Stimulated activated CD8-positive, alpha-beta memory T cell treated with anti-CD3 and anti-CD28 coated beads, Interleukin-2, amount 100 ng/mL, for 1 hour (primary cell): ENCODE measurements around the gene KLHL5.
"Not testable (repeated sequence)": the region's sequence is repeated elsewhere in the genome, so short reads cannot be mapped to it uniquely, and the experiment has no call there.

Source experiments
- DNase-seq, 2 donors: peaks; one replicate each; pipeline ENCODE4 v3.0.0-alpha.2; 2020; ENCODE audit warnings: low read depth in 2 of 2

KLHL5 gene

GRCh38 chr4:39103291-39103690 is 41.3 kb downstream of the KLHL5 start:
- no peak for DNase-seq

DNA sequence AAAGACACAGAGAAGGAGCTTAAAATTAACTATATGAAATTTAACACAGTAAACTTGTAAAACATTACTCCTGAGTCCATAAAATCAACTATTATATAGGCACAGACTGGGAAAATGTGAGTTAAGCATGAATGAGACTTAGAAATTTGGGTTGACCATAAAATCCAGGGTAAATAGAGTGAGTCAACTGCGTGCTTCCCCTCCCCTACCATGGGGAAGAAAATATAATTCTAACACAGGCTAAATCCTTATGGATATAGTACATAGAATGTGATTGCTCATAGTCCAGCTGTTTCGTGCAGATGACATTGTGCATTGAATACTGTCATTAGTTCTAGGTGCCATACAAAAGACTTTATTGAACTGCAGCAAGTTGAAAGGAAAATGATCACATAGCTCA is 42.2 kb downstream of the KLHL5 start:
- no peak for DNase-seq

DNA sequence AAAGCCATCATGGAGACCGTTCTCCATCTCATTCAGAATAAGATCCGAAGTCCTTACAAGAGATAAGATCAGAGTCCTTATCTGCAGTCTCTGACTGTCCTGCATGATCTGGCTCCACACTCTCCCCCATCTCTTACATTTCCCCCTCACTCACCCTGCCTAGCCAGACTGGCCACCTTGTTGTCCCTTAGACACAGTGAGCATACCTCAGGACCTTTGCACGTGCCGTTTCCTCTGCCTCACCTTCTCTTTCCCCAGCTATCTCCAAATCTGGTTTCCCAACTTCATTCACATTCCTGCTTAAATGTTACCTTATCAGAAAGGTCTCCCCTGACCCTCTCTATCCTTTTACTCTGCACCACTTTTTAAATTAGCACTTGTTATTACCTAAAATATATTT is 44.0 kb downstream of the KLHL5 start:
- DNase-seq: no peak

GRCh38 chr4:39114436-39114835 is 52.4 kb downstream of the KLHL5 start:
- no peak for DNase-seq

- no peak for DNase-seq
Observed at GRCh38 chr4:39118034-39118658, 56.1 kb downstream of the KLHL5 start.

- no peak for DNase-seq
Observed at GRCh38 chr4:39120418-39120817, 58.4 kb downstream of the KLHL5 start.

DNA sequence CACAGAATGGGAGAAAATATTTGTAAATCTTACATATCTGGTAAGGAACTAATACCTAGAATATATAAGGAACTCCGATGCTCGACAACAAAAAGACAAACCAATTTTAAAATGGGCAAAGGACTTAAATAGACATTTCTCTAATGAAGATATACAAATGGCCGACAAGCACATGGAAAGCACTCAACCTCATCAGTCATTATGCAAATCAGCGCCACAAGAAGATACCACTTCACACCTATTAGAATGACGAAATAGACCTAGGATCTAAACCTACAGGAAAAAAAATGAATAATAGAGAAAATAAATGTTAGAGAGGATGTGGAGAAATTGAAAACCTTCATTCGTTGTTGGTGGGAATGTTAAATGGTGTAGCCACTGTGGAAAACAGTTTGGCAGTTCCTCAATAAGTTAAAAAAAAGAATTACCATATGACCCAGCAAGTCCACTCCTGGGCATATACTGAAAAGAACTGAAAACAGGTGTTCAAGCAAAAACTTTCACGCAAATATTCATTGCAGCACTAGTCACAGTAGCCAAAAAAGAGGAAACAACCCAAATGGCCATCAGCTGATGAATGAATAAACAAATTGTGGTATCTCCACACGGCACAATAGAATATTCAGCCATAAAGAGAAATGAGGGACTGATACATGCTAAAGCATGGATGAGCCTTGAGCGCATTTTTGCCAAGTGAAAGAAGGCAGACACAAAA is 63.0 kb downstream of the KLHL5 start:
- no peak for DNase-seq

DNA sequence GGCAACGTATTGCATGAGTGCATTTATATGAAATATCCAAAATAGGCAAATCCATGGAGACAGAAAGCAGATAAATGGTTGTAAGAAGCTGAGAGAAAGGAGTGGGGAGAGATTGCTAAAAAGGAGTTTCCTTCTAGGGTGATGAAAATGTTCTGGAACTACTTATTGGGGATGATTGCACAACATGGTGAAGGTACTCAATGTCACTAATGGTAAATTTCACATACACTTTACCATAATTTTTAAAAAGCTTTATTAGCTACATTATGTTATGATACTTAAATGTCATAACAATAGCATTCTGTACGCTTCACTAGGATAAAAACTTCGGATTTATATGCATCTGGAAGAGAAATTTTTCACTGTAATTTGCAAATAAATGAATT is 63.6 kb downstream of the KLHL5 start:
- no peak for DNase-seq

GRCh38 chr4:39126256-39127095 is 64.4 kb downstream of the KLHL5 start:
- no peak for DNase-seq

- no peak for DNase-seq
Observed at GRCh38 chr4:39133623-39134022, 71.6 kb downstream of the KLHL5 start.

- DNase-seq: no peak
Observed at GRCh38 chr4:39134683-39135306, 72.8 kb downstream of the KLHL5 start.

GRCh38 chr4:39138227-39138626 is 76.2 kb downstream of the KLHL5 start:
- not testable (repeated sequence) for DNase-seq

- DNase-seq: no peak
Observed at GRCh38 chr4:39146211-39146610, 84.2 kb downstream of the KLHL5 start.

- DNase-seq: no peak
Observed at GRCh38 chr4:39154009-39154408, 92.0 kb downstream of the KLHL5 start.

- no peak for DNase-seq
Observed at GRCh38 chr4:39157520-39157919, 95.5 kb downstream of the KLHL5 start.

DNA sequence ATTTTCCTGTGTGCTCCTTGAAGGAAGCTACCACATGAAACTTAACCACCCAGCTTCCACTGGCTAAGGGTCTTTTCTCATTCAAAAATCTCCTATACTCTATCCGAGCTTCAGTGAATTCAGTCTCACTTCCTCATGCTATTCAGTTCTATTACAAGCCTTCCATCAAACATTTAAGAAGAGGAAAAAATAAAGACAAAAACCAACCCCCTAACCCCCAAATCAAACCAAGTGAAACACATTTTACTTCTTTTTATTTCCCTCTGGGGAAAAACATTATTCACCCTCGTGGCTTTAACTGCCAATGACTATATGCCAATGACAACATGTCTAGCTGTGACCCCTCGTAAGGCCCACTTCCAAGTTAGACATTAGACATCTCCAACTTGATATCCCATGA is 104.1 kb downstream of the KLHL5 start:
- DNase-seq: no peak

- no peak for DNase-seq
Observed at GRCh38 chr4:39166669-39167068, 104.6 kb downstream of the KLHL5 start.

GRCh38 chr4:39169426-39169825 is 107.4 kb downstream of the KLHL5 start:
- no peak for DNase-seq

- DNase-seq: no peak
Observed at GRCh38 chr4:39170301-39170700, 108.3 kb downstream of the KLHL5 start.
